HepG2 (cell line): ENCODE results near the gene IPO13. TPM values are rescaled to one million over a fixed set of nuclear protein-coding genes. Genes with fewer than 3 reads are reported as not detected.

Experiments
- ATAC-seq: fragments of 200-7000 bp; cut with Tn5 transposase; 3 replicates; pipeline ENCODE4 v1.9.1; 2020; ENCODE audit warnings: mild to moderate bottlenecking, moderate library complexity
- BruUV-seq: library from RNA; stranded (reverse); fragments of 400-500 nt; replicated peaks from 2 replicates; lab custom pipeline; 2021; lab: Mats Ljungman, UMichigan
- CTCF ChIA-PET: fragments of 300-600 bp; formaldehyde crosslinking; extraction: SDS; loops from one replicate; lab custom pipeline; 2021; ENCODE audit warnings: low total read pairs, inconsistent platforms, low intra/inter-chr PET ratio; lab: Yijun Ruan, JAX
- POLR2A ChIA-PET: fragments of 350-600 bp; sonication (Branson Sonifier 250); formaldehyde crosslinking; loops from one replicate; lab custom pipeline; 2020; ENCODE audit warnings: antibody characterized with exemption, inconsistent platforms; lab: Yijun Ruan, JAX
- DNase-seq: peaks from one replicate; pipeline ENCODE4 v3.0.0-alpha.2; 2015; ENCODE audit warnings: low spot score
- FAIRE-seq: peaks from 3 replicates; lab custom pipeline; 2011; peaks lifted over from hg19 to GRCh38; lab: Jason Lieb, UNC
- H2AFZ ChIP-seq: one replicate; pipeline ENCODE4 v1.6.1; 2011; ENCODE audit warnings: low read length, inconsistent platforms
- H3K27ac ChIP-seq: fragments of 300-600 bp; 3 replicates; pipeline ENCODE4 v1.8.0; 2011; ENCODE audit warnings: mixed run types, mild to moderate bottlenecking, mixed read lengths, low read length, inconsistent platforms; ENCODE audit not compliant: insufficient read depth; ENCODE audit errors: extremely low read length
- H3K27me3 ChIP-seq, 2 experiments: fragments of 200-600 bp in 1 of 2; 2 replicates in 1 of 2; 3 replicates in 1 of 2; pipeline versions ENCODE4 v1.6.0 to v1.8.0; 2011; ENCODE audit warnings: low read length in 2 of 2, mild to moderate bottlenecking in 2 of 2, moderate library complexity in 2 of 2, inconsistent platforms in 1 of 2; ENCODE audit not compliant: insufficient read depth in 2 of 2, control insufficient read depth in 1 of 2
- H3K36me3 ChIP-seq, 2 experiments: fragments of 200-600 bp in 1 of 2; replicated peaks in 1 of 2; 2 replicates in 1 of 2; 3 replicates in 1 of 2; pipeline versions ENCODE4 v1.5.1 to v1.8.0; 2011; ENCODE audit warnings: low read length in 2 of 2, inconsistent platforms in 1 of 2; ENCODE audit not compliant: insufficient read depth in 2 of 2, control insufficient read depth in 1 of 2
- H3K4me1 ChIP-seq: 2 replicates; pipeline ENCODE4 v1.5.1; 2012; ENCODE audit warnings: low read length, inconsistent platforms; ENCODE audit not compliant: insufficient read depth
- H3K4me2 ChIP-seq: 2 replicates; pipeline ENCODE4 v1.6.0; 2011; ENCODE audit warnings: low read depth, low read length, inconsistent platforms
- H3K4me3 ChIP-seq, 3 experiments: fragments of 200-600 bp in 1 of 3; sonication (generic), shearing (Covaris generic) in 1 of 3; replicated peaks in 1 of 3; 2 replicates each; pipeline ENCODE4 v1.5.1; 2011 to 2016; ENCODE audit warnings: low read length in 3 of 3, inconsistent platforms in 2 of 3, low read depth in 2 of 3, mild to moderate bottlenecking in 2 of 3, control low read depth in 1 of 3, mixed read lengths in 1 of 3; ENCODE audit not compliant: insufficient read depth in 1 of 3
- H3K79me2 ChIP-seq: one replicate; pipeline ENCODE4 v1.6.1; 2011; ENCODE audit warnings: low read length, inconsistent platforms; ENCODE audit not compliant: insufficient read depth
- H3K9ac ChIP-seq: 2 replicates; pipeline ENCODE4 v1.6.0; 2011; ENCODE audit warnings: mild to moderate bottlenecking, low read depth, low read length, inconsistent platforms; ENCODE audit not compliant: insufficient read depth
- H3K9me3 ChIP-seq: 2 replicates; pipeline ENCODE4 v1.5.1; 2012; ENCODE audit warnings: mild to moderate bottlenecking, low read length
- H4K20me1 ChIP-seq: 2 replicates; pipeline ENCODE4 v1.6.0; 2011; ENCODE audit warnings: inconsistent platforms, mild to moderate bottlenecking, low read length, moderate library complexity; ENCODE audit not compliant: insufficient read depth
- BCL3 ChIP-seq: sonication (generic); formaldehyde crosslinking; IDR thresholded peaks from 2 replicates; pipeline ENCODE4 v1.5.1; 2020; ENCODE audit warnings: mild to moderate bottlenecking, missing genetic modification reagents, moderate library complexity
- FOXA1 ChIP-seq, 2 experiments: fragments of 450-650 bp in 1 of 2; sonication (generic) in 1 of 2; formaldehyde crosslinking in 1 of 2; IDR thresholded peaks; 2 replicates each; pipeline versions ENCODE4 v1.4.0 to v1.6.1; 2016 to 2020; ENCODE audit warnings: missing genetic modification reagents in 1 of 2
- KDM2A ChIP-seq: sonication (generic); formaldehyde crosslinking; IDR thresholded peaks from 2 replicates; pipeline ENCODE4 v1.4.0; 2020; ENCODE audit warnings: low read depth, missing genetic modification reagents, borderline replicate concordance
- MAZ ChIP-seq, 2 experiments: sonication (generic) in 1 of 2; formaldehyde crosslinking in 1 of 2; IDR thresholded peaks; 2 replicates each; pipeline versions ENCODE4 v1.5.0 to v1.6.1; 2012 to 2020; ENCODE audit warnings: low read depth in 2 of 2, mild to moderate bottlenecking in 2 of 2, borderline replicate concordance in 1 of 2, improper control_type of control experiment in 1 of 2, low read length in 1 of 2, missing genetic modification reagents in 1 of 2, moderate library complexity in 1 of 2
- STAG1 ChIP-seq: sonication (generic); formaldehyde crosslinking; IDR thresholded peaks from 2 replicates; pipeline ENCODE4 v1.4.0; 2020; ENCODE audit warnings: missing genetic modification reagents
- TBP ChIP-seq: sonication (generic); formaldehyde crosslinking; IDR thresholded peaks from 2 replicates; pipeline ENCODE4 v1.5.0; 2020; ENCODE audit warnings: missing genetic modification reagents
- ZBTB38 ChIP-seq: sonication (generic); formaldehyde crosslinking; IDR thresholded peaks from 2 replicates; pipeline ENCODE4 v1.5.1; 2020; ENCODE audit warnings: mild to moderate bottlenecking, missing genetic modification reagents
- ZBTB8A ChIP-seq: sonication (generic); formaldehyde crosslinking; IDR thresholded peaks from 2 replicates; pipeline ENCODE4 v1.4.0; 2020; ENCODE audit warnings: mild to moderate bottlenecking, low read depth, missing genetic modification reagents, borderline replicate concordance
- ZFP36L1 ChIP-seq: sonication (generic); formaldehyde crosslinking; IDR thresholded peaks from 2 replicates; pipeline ENCODE4 v1.8.0; 2022; ENCODE audit warnings: mild to moderate bottlenecking, missing genetic modification reagents, moderate library complexity
- ZIK1 ChIP-seq: sonication (generic); formaldehyde crosslinking; IDR thresholded peaks from 2 replicates; pipeline ENCODE4 v1.5.0; 2020; ENCODE audit warnings: mild to moderate bottlenecking, low read depth, missing genetic modification reagents, borderline replicate concordance
- ZNF253 ChIP-seq: sonication (generic); formaldehyde crosslinking; IDR thresholded peaks from 2 replicates; pipeline ENCODE4 v1.8.0; 2022; ENCODE audit warnings: mild to moderate bottlenecking, missing genetic modification reagents, borderline replicate concordance
- WGBS: methylation state at CpG from one replicate; pipeline ENCODE4 v1.1.6; 2017; ENCODE audit warnings: low lambda C conversion rate; 5-methylcytosine and 5-hydroxymethylcytosine counted together
- in situ Hi-C: cut with HindIII; loops from 2 replicates; pipeline ENCODE4 v1.10.0; 2017; ENCODE audit warnings: low pct_unique_long_range_greater_than_20kb; ENCODE audit not compliant: extremely low pct_ligation_motif_present
- intact Hi-C: fragments of 100-400 bp; cut with micrococcal nuclease; formaldehyde crosslinking; loops from one replicate; pipeline ENCODE4 v1.10.0; 2022; ENCODE audit not compliant: unreplicated experiment
- polyA plus RNA-seq, 8 experiments: library from polyadenylated mRNA; depleted of rRNA in 3 of 8; stranded (reverse) in 7 of 8; unstranded in 1 of 8; fragments of >200 nt; fragmentation: Illumina TruSeq in 4 of 8; extraction: Trizol in 4 of 8; gene quantifications; 2 replicates each; pipeline versions ENCODE4 v1.2.1 to v1.2.3, GENCODE V29; 2011 to 2016; ENCODE audit warnings: low read depth in 4 of 8, missing spikeins in 1 of 8, mixed read lengths in 1 of 8; ENCODE audit not compliant: insufficient read depth in 1 of 8
- total RNA-seq, 5 experiments: library from RNA; depleted of rRNA; stranded (reverse); fragments of >200 nt; fragmentation: Illumina TruSeq; extraction: Trizol; gene quantifications; 2 replicates each; pipeline ENCODE4 v1.2.3, GENCODE V29; 2016; ENCODE audit warnings: low read depth in 1 of 5
- TF ChIP-seq, protein P1 (sequence below): sonication (generic); formaldehyde crosslinking; IDR thresholded peaks from 2 replicates; pipeline ENCODE4 v1.4.0; 2020; ENCODE audit warnings: low read depth, mild to moderate bottlenecking, missing genetic modification reagents

The IPO13 gene
- total and polyA plus RNA-seq, 2 of the 13 experiments (the other 11 are each of a cell fraction or from before 2014, with no cell fraction given) = 12.9 to 15.6 TPM

DNA sequence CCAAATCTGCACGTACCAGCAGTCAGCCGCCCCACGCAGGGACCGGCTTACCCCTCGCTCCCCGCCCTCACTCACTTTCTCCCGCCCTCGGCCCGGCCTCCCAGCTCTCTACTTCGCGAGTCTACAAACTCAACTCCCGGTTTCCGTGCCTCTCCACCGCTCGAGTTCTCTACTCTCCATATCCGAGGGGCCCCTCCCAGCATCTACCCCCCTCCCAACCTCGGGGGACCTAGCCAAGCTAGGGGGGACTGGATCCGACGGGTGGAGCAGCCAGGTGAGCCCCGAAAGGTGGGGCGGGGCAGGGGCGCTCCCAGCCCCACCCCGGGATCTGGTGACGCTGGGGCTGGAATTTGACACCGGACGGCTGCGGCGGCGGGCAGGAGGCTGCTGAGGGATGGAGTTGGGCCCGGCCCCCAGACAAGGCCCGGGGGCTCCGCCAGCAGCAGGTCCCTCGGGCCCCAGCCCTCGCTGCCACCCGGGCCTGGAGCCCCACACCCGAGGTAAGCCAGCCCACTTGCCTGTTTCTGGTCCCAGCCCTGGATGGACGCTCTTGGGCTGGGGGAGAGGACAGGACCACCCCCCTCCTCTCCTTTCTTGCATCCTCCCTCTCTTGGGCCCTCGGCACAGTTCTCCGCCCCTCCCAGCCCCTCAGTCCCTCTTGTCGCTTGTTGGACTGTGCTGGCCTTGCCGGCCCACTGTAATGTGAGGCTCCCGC lies 13.2 kb upstream of the IPO13 start, which contains the start of gene ARTN (continued):
- TF ChIP-seq BCL3 (CRISPR knock-in tag) (0 out of 2 replicates have a peak, but pooled peaks have one; percentile 14), ZBTB38 (CRISPR knock-in tag) (no peak), ZNF253 (CRISPR knock-in tag) (no peak)
- TF ChIP-seq, all 625 proteins: peak for 21

DNA sequence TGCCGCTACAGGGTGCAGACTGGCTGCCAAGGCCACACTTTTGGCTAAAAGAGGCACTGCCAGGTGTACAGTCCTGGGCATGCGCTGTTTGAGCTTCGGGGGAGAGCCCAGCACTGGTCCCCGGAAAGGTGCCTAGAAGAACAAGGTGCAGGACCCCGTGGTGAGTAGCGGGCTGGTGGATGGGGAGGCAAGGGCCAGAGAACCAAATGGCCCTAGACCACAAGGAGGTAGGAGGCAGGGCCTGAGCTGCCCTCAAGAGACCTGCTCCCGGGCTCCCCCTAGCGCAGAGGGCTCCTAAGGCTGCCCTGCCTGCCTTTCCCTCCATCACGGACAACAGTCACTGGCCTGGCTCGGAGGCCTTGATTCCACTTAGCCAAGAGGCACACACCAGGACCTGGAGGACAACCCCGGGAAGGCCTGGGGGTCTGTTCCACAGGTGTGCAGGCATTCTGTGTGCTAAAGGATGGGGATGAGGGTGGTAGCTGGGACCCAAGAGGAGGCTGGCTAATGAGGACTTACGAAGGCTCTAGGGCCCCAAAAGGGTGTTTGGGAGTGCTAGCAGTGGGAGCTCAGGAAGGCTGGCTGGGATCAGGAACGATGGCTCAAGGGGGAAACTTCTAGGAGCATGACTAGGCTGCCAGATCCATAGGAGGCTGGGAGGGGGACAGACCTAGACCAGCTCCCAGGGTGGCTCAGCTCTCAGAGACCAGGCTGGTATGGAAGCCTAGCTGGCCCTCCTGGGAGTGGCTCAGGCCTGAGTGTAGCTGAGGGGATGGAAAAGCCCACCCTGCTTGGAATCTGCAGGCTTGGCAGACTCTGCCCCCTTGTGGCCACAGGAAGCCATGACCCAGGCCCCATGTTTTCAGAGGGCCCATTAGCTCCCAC lies 12.4 kb upstream of the IPO13 start:
- peak overlapping the region in 2 of 3 experiments; percentile 39 to 84; a peak in 2 of 6 replicates for H3K4me3 ChIP-seq
- WGBS = 27% methylated on average over 10 of the region's 13 CpGs
- H3K4me2 ChIP-seq = peak overlapping the region; percentile 99
- 0 out of 2 replicates have a peak, but pooled peaks cover 2% of the 10 kb centered on the region for H4K20me1 ChIP-seq
- DNase-seq = peak; percentile 65
- no peaks in the 10 kb centered on the region for H3K9me3 ChIP-seq
- POLR2A ChIA-PET = interaction anchor here (0.5 to 4.3 kb wide), 8 partner anchors 9 to 900 kb away, joined by 3 to 38 read pairs (median 6); partner anchors contain the start of genes ATP6V0B, IPO13, SLC6A9 and ST3GAL3
- no peak overlapping the region for H2AFZ ChIP-seq
- no peaks in the 10 kb centered on the region for H3K79me2 ChIP-seq
- in situ Hi-C loops (loop anchor here (5.0 kb wide), 2 partner anchors 177 to 407 kb away; no protein-coding TSS in a partner anchor), intact Hi-C loops (loop anchor here (1.0 to 10.0 kb wide), 3 partner anchors 100 to 405 kb away; partner anchors contain the start of gene SLC6A9)
- H3K36me3 ChIP-seq = no peaks in the 10 kb centered on the region; a peak in 1 of 5 replicates
- no peak overlapping the region for H3K27ac ChIP-seq
- CTCF ChIA-PET = interaction anchor here (4.6 kb wide), 1 partner anchor 171 kb away, joined by 44 read pairs; no protein-coding TSS in a partner anchor
- BruUV-seq = no TSS peak
- FAIRE-seq = peak; percentile 83
- peak; percentile 68 for ATAC-seq
- H3K4me1 ChIP-seq = peaks cover 39% of the 10 kb centered on the region
- H3K27me3 ChIP-seq = no peaks in the 10 kb centered on the region
- no peak overlapping the region for H3K9ac ChIP-seq
- TF ChIP-seq TBP (CRISPR knock-in tag) (0 out of 2 replicates have a peak, but pooled peaks have one; percentile 55), STAG1 (CRISPR knock-in tag) (peak; percentile 70), ZBTB8A (CRISPR knock-in tag) (no peak), ZIK1 (CRISPR knock-in tag) (peak; percentile 29; the same call in 1 of the 2 replicates), ZFP36L1 (CRISPR knock-in tag) (no peak), FOXA1 (IDR thresholded peaks at IDR 0.05) (no peak), FOXA1 (CRISPR knock-in tag; IDR thresholded peaks at IDR 0.05) (0 out of 2 replicates have a peak, but pooled peaks have one; percentile 34), KDM2A (CRISPR knock-in tag) (peak; percentile 55; the same call in 1 of the 2 replicates), MAZ (IDR thresholded peaks at IDR 0.05; ENCODE audit: borderline replicate concordance, low read depth, low read length) (peak; percentile 30; the same call in 1 of the 2 replicates), MAZ (CRISPR knock-in tag; IDR thresholded peaks at IDR 0.05; ENCODE audit: low read depth) (no peak)
- TF ChIP-seq, protein P1, sequence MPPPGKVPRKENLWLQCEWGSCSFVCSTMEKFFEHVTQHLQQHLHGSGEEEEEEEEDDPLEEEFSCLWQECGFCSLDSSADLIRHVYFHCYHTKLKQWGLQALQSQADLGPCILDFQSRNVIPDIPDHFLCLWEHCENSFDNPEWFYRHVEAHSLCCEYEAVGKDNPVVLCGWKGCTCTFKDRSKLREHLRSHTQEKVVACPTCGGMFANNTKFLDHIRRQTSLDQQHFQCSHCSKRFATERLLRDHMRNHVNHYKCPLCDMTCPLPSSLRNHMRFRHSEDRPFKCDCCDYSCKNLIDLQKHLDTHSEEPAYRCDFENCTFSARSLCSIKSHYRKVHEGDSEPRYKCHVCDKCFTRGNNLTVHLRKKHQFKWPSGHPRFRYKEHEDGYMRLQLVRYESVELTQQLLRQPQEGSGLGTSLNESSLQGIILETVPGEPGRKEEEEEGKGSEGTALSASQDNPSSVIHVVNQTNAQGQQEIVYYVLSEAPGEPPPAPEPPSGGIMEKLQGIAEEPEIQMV = no peak
